DND-41 (cell line): ENCODE results near the gene PEX14.

Experiments
- EZH2 ChIP-seq: IDR thresholded peaks from 3 replicates; pipeline ENCODE4 v1.6.1; 2012; ENCODE audit warnings: borderline replicate concordance, low read depth, mild to moderate bottlenecking, moderate library complexity, low read length, inconsistent platforms; ENCODE audit not compliant: severe bottlenecking
- TF ChIP-seq, protein P1 (sequence below): IDR thresholded peaks from 2 replicates; pipeline ENCODE4 v1.5.1; 2012; ENCODE audit warnings: borderline replicate concordance, low read length, moderate library complexity, mild to moderate bottlenecking; ENCODE audit not compliant: poor library complexity, severe bottlenecking; ENCODE audit errors: extremely low read depth

DNA sequence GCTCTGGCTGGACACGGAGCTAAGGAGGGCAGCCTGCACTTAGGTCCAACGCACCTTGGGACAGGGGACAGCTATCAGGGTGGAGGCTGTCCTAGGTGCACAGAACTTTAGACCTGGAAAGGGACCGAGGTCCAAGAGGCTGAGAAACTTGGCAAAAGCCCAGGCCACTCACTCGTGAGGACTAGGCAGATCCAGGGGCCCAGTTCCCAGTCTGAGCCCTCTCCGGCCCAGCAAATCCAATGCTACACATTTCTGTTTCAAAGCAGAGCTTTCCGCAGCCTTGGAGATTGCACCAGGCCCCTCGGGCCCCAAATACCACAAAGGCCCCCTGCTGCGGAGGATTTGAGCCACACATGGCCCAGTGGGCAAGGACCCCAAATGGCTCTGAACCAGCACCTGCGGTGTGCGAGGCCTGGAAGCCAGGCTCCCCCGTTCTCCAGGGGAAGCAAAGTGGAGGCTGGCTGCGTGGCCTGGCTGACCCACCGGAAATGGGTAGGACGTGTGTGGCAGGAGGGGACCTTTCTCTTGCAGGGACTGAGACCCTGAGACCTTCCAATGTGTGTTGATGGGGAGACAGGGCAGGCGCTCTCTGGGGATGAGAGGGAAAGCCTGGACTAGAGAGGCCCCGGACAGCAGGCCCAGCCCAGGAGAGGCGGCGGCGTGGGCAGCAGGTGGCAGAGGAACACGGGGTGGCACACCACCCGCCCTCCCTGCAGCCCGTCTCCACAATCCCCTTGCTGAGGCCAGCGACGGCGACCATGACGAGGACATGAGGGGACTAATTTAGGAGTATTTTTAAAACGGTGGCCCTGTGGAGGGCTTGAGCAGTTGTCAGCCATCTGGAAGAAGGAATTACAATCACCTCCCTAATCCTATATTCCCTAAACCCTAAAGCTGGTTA lies 203.0 kb downstream of the PEX14 start:
- TF ChIP-seq, protein P1, sequence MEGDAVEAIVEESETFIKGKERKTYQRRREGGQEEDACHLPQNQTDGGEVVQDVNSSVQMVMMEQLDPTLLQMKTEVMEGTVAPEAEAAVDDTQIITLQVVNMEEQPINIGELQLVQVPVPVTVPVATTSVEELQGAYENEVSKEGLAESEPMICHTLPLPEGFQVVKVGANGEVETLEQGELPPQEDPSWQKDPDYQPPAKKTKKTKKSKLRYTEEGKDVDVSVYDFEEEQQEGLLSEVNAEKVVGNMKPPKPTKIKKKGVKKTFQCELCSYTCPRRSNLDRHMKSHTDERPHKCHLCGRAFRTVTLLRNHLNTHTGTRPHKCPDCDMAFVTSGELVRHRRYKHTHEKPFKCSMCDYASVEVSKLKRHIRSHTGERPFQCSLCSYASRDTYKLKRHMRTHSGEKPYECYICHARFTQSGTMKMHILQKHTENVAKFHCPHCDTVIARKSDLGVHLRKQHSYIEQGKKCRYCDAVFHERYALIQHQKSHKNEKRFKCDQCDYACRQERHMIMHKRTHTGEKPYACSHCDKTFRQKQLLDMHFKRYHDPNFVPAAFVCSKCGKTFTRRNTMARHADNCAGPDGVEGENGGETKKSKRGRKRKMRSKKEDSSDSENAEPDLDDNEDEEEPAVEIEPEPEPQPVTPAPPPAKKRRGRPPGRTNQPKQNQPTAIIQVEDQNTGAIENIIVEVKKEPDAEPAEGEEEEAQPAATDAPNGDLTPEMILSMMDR = no peak
- TF ChIP-seq EZH2 = no peak
